HepG2 (cell line): ENCODE measurements around the gene MAPK7. TPM values are rescaled to one million over a fixed set of nuclear protein-coding genes. Genes with fewer than 3 reads are reported as not detected.

Source experiments
- ATAC-seq: fragments of 200-7000 bp; cut with Tn5 transposase; 3 replicates; pipeline ENCODE4 v1.9.1; 2020; ENCODE audit warnings: mild to moderate bottlenecking, moderate library complexity
- BruUV-seq: library from RNA; stranded (reverse); fragments of 400-500 nt; replicated peaks from 2 replicates; lab custom pipeline; 2021; lab: Mats Ljungman, UMichigan
- CTCF ChIA-PET: fragments of 300-600 bp; formaldehyde crosslinking; extraction: SDS; loops from one replicate; lab custom pipeline; 2021; ENCODE audit warnings: low total read pairs, inconsistent platforms, low intra/inter-chr PET ratio; lab: Yijun Ruan, JAX
- POLR2A ChIA-PET: fragments of 350-600 bp; sonication (Branson Sonifier 250); formaldehyde crosslinking; loops from one replicate; lab custom pipeline; 2020; ENCODE audit warnings: antibody characterized with exemption, inconsistent platforms; lab: Yijun Ruan, JAX
- DNase-seq: peaks from one replicate; pipeline ENCODE4 v3.0.0-alpha.2; 2015; ENCODE audit warnings: low spot score
- FAIRE-seq: peaks from 3 replicates; lab custom pipeline; 2011; peaks lifted over from hg19 to GRCh38; lab: Jason Lieb, UNC
- H2AFZ ChIP-seq: one replicate; pipeline ENCODE4 v1.6.1; 2011; ENCODE audit warnings: low read length, inconsistent platforms
- H3K27ac ChIP-seq: fragments of 300-600 bp; 3 replicates; pipeline ENCODE4 v1.8.0; 2011; ENCODE audit warnings: mixed run types, mild to moderate bottlenecking, mixed read lengths, low read length, inconsistent platforms; ENCODE audit not compliant: insufficient read depth; ENCODE audit errors: extremely low read length
- H3K27me3 ChIP-seq, 2 experiments: fragments of 200-600 bp in 1 of 2; 2 replicates in 1 of 2; 3 replicates in 1 of 2; pipeline versions ENCODE4 v1.6.0 to v1.8.0; 2011; ENCODE audit warnings: low read length in 2 of 2, mild to moderate bottlenecking in 2 of 2, moderate library complexity in 2 of 2, inconsistent platforms in 1 of 2; ENCODE audit not compliant: insufficient read depth in 2 of 2, control insufficient read depth in 1 of 2
- H3K36me3 ChIP-seq, 2 experiments: fragments of 200-600 bp in 1 of 2; replicated peaks in 1 of 2; 2 replicates in 1 of 2; 3 replicates in 1 of 2; pipeline versions ENCODE4 v1.5.1 to v1.8.0; 2011; ENCODE audit warnings: low read length in 2 of 2, inconsistent platforms in 1 of 2; ENCODE audit not compliant: insufficient read depth in 2 of 2, control insufficient read depth in 1 of 2
- H3K4me1 ChIP-seq: 2 replicates; pipeline ENCODE4 v1.5.1; 2012; ENCODE audit warnings: low read length, inconsistent platforms; ENCODE audit not compliant: insufficient read depth
- H3K4me2 ChIP-seq: 2 replicates; pipeline ENCODE4 v1.6.0; 2011; ENCODE audit warnings: low read depth, low read length, inconsistent platforms
- H3K4me3 ChIP-seq, 3 experiments: fragments of 200-600 bp in 1 of 3; sonication (generic), shearing (Covaris generic) in 1 of 3; replicated peaks in 1 of 3; 2 replicates each; pipeline ENCODE4 v1.5.1; 2011 to 2016; ENCODE audit warnings: low read length in 3 of 3, inconsistent platforms in 2 of 3, low read depth in 2 of 3, mild to moderate bottlenecking in 2 of 3, control low read depth in 1 of 3, mixed read lengths in 1 of 3; ENCODE audit not compliant: insufficient read depth in 1 of 3
- H3K79me2 ChIP-seq: one replicate; pipeline ENCODE4 v1.6.1; 2011; ENCODE audit warnings: low read length, inconsistent platforms; ENCODE audit not compliant: insufficient read depth
- H3K9ac ChIP-seq: 2 replicates; pipeline ENCODE4 v1.6.0; 2011; ENCODE audit warnings: mild to moderate bottlenecking, low read depth, low read length, inconsistent platforms; ENCODE audit not compliant: insufficient read depth
- H3K9me3 ChIP-seq: 2 replicates; pipeline ENCODE4 v1.5.1; 2012; ENCODE audit warnings: mild to moderate bottlenecking, low read length
- H4K20me1 ChIP-seq: 2 replicates; pipeline ENCODE4 v1.6.0; 2011; ENCODE audit warnings: inconsistent platforms, mild to moderate bottlenecking, low read length, moderate library complexity; ENCODE audit not compliant: insufficient read depth
- HINFP ChIP-seq: sonication (generic); formaldehyde crosslinking; IDR thresholded peaks from 2 replicates; pipeline ENCODE4 v1.4.0; 2020; ENCODE audit warnings: low read depth, mild to moderate bottlenecking, missing genetic modification reagents
- NPAS2 ChIP-seq: sonication (generic); formaldehyde crosslinking; IDR thresholded peaks from 2 replicates; pipeline ENCODE4 v1.8.0; 2022; ENCODE audit warnings: mild to moderate bottlenecking, missing genetic modification reagents, borderline replicate concordance
- ZBTB39 ChIP-seq: sonication (generic); formaldehyde crosslinking; IDR thresholded peaks from 2 replicates; pipeline ENCODE4 v1.5.0; 2020; ENCODE audit warnings: missing genetic modification reagents
- ZHX2 ChIP-seq, 2 experiments: sonication (generic) in 1 of 2; formaldehyde crosslinking in 1 of 2; IDR thresholded peaks; 2 replicates each; pipeline versions ENCODE4 v1.6.1 to v1.9.0; 2014 to 2022; ENCODE audit warnings: antibody characterized with exemption in 1 of 2, borderline replicate concordance in 1 of 2, inconsistent platforms in 1 of 2, low read depth in 1 of 2, missing genetic modification reagents in 1 of 2
- ZSCAN31 ChIP-seq: sonication (generic); formaldehyde crosslinking; IDR thresholded peaks from 2 replicates; pipeline ENCODE4 v1.5.0; 2020; ENCODE audit warnings: low read depth, mild to moderate bottlenecking, missing genetic modification reagents
- WGBS: methylation state at CpG from one replicate; pipeline ENCODE4 v1.1.6; 2017; ENCODE audit warnings: low lambda C conversion rate; 5-methylcytosine and 5-hydroxymethylcytosine counted together
- in situ Hi-C: cut with HindIII; loops from 2 replicates; pipeline ENCODE4 v1.10.0; 2017; ENCODE audit warnings: low pct_unique_long_range_greater_than_20kb; ENCODE audit not compliant: extremely low pct_ligation_motif_present
- intact Hi-C: fragments of 100-400 bp; cut with micrococcal nuclease; formaldehyde crosslinking; loops from one replicate; pipeline ENCODE4 v1.10.0; 2022; ENCODE audit not compliant: unreplicated experiment
- polyA plus RNA-seq, 8 experiments: library from polyadenylated mRNA; depleted of rRNA in 3 of 8; stranded (reverse) in 7 of 8; unstranded in 1 of 8; fragments of >200 nt; fragmentation: Illumina TruSeq in 4 of 8; extraction: Trizol in 4 of 8; gene quantifications; 2 replicates each; pipeline versions ENCODE4 v1.2.1 to v1.2.3, GENCODE V29; 2011 to 2016; ENCODE audit warnings: low read depth in 4 of 8, missing spikeins in 1 of 8, mixed read lengths in 1 of 8; ENCODE audit not compliant: insufficient read depth in 1 of 8
- total RNA-seq, 5 experiments: library from RNA; depleted of rRNA; stranded (reverse); fragments of >200 nt; fragmentation: Illumina TruSeq; extraction: Trizol; gene quantifications; 2 replicates each; pipeline ENCODE4 v1.2.3, GENCODE V29; 2016; ENCODE audit warnings: low read depth in 1 of 5
- TF ChIP-seq, protein P1 (sequence below): sonication (generic); formaldehyde crosslinking; IDR thresholded peaks from 2 replicates; pipeline ENCODE4 v1.4.0; 2020; ENCODE audit warnings: missing genetic modification reagents, borderline replicate concordance

Gene MAPK7
- total and polyA plus RNA-seq, 2 of the 13 experiments (the other 11 are each of a cell fraction or from before 2014, with no cell fraction given) = 2.9 to 5.9 TPM

DNA sequence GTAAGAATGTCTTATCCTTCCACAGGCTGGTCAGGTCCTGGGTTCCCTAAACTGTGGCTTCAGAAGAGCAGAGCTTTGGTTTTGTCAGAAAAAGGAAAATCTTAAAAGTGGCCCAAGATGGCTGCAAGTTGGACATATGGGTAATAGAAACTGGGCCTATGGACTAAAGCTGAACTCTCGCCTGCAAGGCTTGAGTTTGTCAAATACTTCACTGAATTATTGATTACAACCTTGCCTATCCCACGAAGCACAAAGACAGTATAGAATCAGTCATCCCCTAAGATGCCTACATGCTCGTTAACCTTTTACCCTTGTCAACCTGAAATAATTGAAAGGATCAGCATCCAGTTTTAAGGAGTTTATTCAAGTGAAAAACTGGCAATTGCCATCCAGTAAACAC, 53.4 kb downstream of the MAPK7 start:
- Histone ChIP-seq H3K27me3 (peaks cover 0 to 14% of the 10 kb centered on the region in 2 experiments; a peak in 3 of 5 replicates), H3K27ac (no peak overlapping the region), H3K9me3 (no peaks in the 10 kb centered on the region), H3K4me3 (no peak overlapping the region), H3K36me3 (no peaks in the 10 kb centered on the region), H2AFZ (no peak overlapping the region), H3K4me1 (no peaks in the 10 kb centered on the region), H4K20me1 (no peaks in the 10 kb centered on the region), H3K9ac (no peak overlapping the region), H3K79me2 (no peaks in the 10 kb centered on the region), H3K4me2 (no peak overlapping the region)
- WGBS = 38% methylated on average over 3 of the region's 3 CpGs
- DNase-seq (no peak), ATAC-seq (no peak), FAIRE-seq (no peak)
- intact Hi-C loops (no loop called here), in situ Hi-C loops (no loop called here)
- no TSS peak for BruUV-seq
- CTCF ChIA-PET = no interaction called here
- POLR2A ChIA-PET = no interaction called here
- TF ChIP-seq, protein P1, sequence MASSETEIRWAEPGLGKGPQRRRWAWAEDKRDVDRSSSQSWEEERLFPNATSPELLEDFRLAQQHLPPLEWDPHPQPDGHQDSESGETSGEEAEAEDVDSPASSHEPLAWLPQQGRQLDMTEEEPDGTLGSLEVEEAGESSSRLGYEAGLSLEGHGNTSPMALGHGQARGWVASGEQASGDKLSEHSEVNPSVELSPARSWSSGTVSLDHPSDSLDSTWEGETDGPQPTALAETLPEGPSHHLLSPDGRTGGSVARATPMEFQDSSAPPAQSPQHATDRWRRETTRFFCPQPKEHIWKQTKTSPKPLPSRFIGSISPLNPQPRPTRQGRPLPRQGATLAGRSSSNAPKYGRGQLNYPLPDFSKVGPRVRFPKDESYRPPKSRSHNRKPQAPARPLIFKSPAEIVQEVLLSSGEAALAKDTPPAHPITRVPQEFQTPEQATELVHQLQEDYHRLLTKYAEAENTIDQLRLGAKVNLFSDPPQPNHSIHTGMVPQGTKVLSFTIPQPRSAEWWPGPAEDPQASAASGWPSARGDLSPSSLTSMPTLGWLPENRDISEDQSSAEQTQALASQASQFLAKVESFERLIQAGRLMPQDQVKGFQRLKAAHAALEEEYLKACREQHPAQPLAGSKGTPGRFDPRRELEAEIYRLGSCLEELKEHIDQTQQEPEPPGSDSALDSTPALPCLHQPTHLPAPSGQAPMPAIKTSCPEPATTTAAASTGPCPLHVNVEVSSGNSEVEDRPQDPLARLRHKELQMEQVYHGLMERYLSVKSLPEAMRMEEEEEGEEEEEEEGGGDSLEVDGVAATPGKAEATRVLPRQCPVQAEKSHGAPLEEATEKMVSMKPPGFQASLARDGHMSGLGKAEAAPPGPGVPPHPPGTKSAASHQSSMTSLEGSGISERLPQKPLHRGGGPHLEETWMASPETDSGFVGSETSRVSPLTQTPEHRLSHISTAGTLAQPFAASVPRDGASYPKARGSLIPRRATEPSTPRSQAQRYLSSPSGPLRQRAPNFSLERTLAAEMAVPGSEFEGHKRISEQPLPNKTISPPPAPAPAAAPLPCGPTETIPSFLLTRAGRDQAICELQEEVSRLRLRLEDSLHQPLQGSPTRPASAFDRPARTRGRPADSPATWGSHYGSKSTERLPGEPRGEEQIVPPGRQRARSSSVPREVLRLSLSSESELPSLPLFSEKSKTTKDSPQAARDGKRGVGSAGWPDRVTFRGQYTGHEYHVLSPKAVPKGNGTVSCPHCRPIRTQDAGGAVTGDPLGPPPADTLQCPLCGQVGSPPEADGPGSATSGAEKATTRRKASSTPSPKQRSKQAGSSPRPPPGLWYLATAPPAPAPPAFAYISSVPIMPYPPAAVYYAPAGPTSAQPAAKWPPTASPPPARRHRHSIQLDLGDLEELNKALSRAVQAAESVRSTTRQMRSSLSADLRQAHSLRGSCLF (CRISPR knock-in tag) = no peak
- no peak for TF ChIP-seq ZSCAN31 (CRISPR knock-in tag)
- TF ChIP-seq ZHX2 (IDR thresholded peaks at IDR 0.05; ENCODE audit: low read depth) = no peak
- TF ChIP-seq ZHX2 (CRISPR knock-in tag; IDR thresholded peaks at IDR 0.05; ENCODE audit: borderline replicate concordance) = no peak
- TF ChIP-seq HINFP (CRISPR knock-in tag) = no peak
- TF ChIP-seq ZBTB39 (CRISPR knock-in tag) = no peak
- no peak for TF ChIP-seq NPAS2 (CRISPR knock-in tag)
